GM21825 (cell line): ENCODE data around the gene HEMK1.
A peak's percentile ranks its signal among the peaks of the same experiment; 100 is the strongest.

Experiments
- ATAC-seq: cut with Tn5 transposase; IDR thresholded peaks from one replicate; pipeline ENCODE4 v1.9.1; 2021; ENCODE audit warnings: mild to moderate bottlenecking, moderate library complexity; ENCODE audit not compliant: unreplicated experiment

HEMK1 gene

DNA sequence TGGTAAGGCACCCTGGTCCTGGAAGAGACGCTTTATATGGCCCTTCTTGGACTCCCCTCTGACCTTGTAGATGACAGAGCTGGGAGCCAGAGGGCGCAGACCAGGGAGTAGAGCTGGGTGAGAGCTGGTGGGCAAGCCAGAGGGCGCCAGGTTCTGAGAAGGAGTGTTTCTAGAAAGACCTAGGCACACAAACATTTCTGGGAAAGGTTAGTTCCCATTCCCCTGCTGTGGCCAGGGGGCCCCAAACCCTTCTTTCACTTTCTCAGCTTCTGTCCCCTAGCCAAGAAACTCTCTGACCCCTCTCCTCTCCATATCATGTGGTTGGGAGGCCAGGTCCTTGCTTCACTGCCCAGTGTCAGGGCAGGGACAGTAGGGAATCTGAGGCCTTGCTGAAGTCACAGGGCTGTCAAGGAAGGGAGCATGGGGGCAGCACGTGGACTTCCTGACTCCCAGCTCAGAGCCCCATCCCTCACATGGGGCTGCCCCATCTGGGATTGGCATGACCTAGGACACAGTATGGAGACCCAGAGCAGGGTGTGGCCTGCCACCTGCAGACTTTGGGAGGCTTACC lies 3.6 kb downstream of the HEMK1 start:
- ATAC-seq, result no peak

DNA sequence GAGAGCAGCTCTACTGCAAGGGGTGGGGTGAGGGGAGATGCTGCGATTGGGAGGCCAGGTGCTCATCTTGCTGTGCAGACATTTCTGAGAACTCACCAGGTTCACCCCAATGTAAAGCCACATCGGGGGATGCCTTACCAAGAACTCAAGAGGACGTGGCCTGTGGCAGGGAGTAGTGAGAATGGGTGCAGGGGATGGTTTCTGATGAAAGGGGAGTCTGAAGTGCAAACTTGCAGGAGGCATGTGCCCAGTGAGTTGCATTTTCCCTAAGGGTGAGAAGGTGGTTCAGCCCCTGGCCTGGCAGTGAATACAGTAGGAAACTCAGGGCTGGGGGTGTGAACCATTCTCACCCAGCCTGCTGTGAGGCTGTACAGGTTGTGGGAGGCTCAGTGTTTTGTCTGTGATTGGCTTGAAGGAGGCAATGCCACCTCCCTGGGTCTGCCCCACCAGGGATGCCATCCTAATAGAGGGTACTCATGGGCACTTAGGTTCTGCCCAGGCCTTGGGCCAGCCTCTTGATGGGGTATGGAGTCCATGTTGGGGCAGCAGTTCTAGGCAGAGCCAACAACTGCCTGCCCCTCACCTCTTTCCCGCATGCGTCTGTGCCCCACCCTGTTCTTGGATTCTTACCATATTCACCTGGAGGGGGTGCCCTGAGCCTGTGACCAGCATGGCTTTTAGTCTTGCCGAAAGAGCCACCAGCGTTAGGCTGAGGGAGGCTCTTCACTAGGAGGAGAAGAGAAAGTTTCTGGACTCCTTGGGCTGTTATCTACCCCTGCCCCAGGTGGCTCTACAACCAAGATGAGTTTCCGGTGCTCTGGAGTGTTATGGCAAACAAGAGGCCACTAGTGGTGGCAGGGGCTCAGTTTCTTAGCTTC lies 4.5 kb downstream of the HEMK1 start:
- ATAC-seq, result no peak

GRCh38 chr3:50574444-50574831 lies 5.1 kb downstream of the HEMK1 start:
- ATAC-seq, result no peak

- ATAC-seq, result no peak
Observed at GRCh38 chr3:50575372-50575771, 6.0 kb downstream of the HEMK1 start.

- no peak for ATAC-seq
Observed at GRCh38 chr3:50577348-50577747, 8.0 kb downstream of the HEMK1 start.

DNA sequence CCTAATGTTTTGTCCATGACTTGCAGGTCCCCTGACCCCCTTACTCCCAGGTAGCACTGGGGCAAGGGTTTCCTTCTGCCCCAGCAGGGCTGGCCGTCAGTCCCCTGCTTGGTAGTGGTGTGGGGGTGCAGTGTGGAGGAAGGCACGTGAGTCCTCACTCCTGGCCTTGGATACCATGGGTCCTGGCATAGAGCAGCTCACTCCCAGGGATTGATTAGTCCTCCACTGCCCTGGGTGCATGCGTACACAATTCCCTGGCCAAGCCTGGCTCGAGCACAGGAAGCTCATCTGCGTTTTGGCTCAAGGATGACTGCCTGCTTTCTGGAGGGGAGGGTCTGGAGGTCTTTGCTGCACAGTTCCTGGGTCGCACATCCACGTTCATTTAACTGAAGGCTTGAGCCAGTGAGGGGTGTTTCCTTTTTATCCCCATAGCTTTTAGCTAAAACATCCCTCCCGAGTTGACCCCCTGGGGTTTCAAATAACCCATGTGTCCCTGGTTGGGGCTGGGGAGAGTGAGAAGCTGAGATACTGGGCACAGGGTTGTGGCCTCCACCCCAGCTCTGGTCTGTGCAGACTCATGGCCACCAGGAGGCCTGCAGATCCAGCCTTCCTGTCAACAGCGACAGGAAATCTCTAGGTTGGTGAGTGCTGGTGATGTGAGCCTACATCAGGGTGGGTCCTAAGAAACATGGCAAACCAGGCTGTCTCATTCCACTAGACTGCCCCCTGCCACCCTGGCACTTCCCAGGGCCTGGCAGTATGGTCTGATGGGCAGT lies 11.5 kb downstream of the HEMK1 start:
- ATAC-seq, result no peak

GRCh38 chr3:50581459-50581842 lies 12.1 kb downstream of the HEMK1 start:
- ATAC-seq, result no peak

DNA sequence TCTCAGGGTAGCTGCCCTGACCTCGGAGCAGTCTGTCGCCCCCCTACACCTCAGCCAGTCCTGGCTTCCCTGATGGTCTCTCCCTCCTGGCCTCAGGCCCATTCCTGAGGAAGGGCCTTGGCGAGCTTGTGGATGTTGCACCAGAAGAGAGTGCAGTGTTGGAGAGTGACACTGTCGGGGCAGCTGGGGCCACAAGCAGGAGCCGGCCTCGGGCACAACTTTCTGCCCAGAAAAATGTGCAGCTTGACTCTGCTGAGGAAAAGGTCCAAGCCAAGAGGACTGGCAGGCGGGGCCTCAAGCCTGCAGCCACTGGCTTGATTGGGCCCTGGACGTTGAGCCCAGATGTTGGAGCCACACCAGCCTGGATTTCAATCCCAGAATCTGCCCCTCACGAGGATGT lies 12.8 kb downstream of the HEMK1 start:
- ATAC-seq, result no peak

- ATAC-seq, result no peak
Observed at GRCh38 chr3:50583897-50584296, 14.6 kb downstream of the HEMK1 start.

DNA sequence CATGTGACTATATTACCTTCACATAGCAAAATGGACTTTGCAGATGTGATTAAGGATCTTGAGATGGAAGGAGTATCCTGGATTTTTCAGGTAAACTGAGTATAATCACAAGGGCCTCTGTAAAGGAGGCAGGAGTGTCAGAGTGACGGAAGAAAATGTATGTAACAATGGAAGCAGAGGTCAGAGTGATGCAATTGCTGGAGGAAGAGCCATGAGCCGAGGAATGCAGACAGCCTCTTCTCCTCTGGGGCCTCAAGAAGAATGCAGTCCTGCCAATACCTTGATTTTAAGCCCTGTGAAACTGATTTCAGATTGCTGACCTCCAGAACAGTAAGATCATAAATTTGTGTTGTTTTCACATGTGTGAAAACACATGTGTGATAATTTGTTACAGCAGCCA lies 15.1 kb downstream of the HEMK1 start:
- no peak for ATAC-seq

DNA sequence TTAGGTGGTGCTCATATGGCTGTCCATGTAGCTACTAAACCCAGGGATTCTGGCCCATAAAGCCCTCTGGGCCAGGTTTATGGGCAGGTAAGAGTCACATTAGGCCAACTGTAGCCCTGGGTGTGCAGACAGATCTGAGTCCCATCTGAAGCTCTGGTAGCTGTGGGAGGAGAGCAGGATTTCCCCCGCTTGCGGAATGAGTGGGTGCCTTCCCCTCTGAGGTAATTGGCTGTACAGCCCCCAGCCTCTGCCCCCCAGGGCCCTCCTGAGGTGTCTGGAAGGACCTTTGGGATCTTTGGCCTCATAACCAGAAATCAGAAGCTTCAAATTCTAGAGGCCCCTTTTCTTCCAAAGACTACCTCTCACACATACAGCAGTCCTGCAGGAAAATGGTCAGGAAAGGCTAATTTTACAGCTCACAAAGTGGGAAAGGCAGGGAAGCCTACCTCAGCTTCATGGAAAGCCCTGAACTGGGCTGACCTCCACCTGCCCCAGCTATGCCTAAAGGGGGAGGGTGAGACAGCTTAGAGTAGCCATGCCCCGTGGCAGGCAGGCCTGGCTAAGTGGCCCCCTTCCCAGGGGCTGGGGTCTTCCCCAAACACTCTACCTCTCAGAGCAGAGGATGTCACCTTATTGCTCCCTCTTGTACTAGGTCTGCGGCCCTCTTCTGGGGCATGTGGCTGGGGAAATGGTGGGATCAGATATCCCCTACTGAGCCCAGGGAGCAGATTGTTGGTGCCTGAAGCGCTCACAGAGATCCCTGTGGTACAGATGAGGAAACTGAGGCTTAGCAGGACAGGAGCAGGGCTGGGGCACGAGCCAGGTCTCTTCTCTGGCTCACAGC lies 16.8 kb downstream of the HEMK1 start:
- ATAC-seq, result no peak

- no peak for ATAC-seq
Observed at GRCh38 chr3:50586763-50587070, 17.4 kb downstream of the HEMK1 start.

DNA sequence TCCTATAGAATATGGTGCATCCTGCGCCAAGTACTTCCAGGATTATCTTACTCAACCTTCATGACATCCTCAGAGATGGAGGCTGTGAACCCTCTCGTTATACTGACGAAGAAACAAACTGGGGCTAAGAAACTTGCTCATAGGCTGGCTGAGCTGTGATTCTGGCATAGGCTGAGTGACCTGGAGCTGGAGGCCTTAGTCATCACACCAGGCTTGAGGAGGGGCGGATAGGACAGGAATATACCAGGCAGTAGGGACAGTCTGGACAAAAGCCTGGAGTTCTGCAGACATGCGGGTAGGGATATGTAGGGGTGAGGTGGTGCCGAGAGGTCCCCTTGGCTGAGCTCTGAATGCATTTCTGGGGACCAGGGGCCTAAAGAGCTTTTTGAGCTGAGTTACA lies 18.1 kb downstream of the HEMK1 start:
- no peak for ATAC-seq

GRCh38 chr3:50587806-50588758 lies 18.8 kb downstream of the HEMK1 start:
- ATAC-seq, result peak; percentile 24

- no peak for ATAC-seq
Observed at GRCh38 chr3:50588759-50589433, 19.6 kb downstream of the HEMK1 start.

- ATAC-seq, result no peak
Observed at GRCh38 chr3:50591196-50591741, 21.9 kb downstream of the HEMK1 start.

- ATAC-seq, result no peak
Observed at GRCh38 chr3:50592568-50592967, 23.2 kb downstream of the HEMK1 start.

GRCh38 chr3:50594253-50594785 lies 25.0 kb downstream of the HEMK1 start:
- ATAC-seq, result no peak
